NCI-H748 (cell line): ENCODE measurements around the gene CMC1.

ENCODE experiments used
- DNase-seq: peaks from one replicate; lab custom pipeline; 2025; ENCODE audit not compliant: unreplicated experiment; lab: John Stamatoyannopoulos, UW

Gene CMC1

DNA sequence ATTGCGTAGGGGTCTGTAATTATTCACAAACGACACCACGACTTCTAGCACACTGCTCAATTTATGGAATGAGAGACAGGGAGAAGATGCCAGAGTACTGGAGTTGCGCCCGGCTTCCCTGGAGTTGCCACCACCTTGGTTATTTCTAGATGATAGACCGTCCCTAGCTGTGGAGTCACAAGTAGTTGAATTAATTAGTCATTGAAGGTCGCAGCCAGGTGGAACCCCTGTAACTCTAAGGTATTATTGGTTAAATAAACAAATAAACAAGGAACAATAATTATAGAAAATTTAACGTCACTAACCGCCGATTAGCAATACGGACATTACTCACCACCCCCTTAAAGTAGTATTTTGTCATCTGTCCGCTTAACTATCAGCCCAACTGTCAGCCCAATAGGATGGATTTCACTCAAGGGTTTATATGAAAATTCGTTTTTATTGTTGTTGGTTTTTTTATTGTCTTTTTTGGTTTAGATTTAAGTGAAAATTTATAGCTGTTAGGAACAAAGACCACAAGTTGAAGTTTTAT, 108.1 kb downstream of the CMC1 start:
- no peak for DNase-seq
